Endothelial cell of umbilical vein (primary cell): Measurements from ENCODE around the gene MEGF11. TPM values are rescaled to one million over a fixed set of nuclear protein-coding genes. Genes with fewer than 3 reads are reported as not detected.

Experiments
- BruUV-seq: library from RNA; stranded (reverse); fragments of 400-500 nt; replicated peaks from 2 replicates; lab custom pipeline; 2021; lab: Mats Ljungman, UMichigan
- CTCF ChIA-PET: fragments of 300-600, 350-600 bp; sonication (Branson Sonifier 250); formaldehyde crosslinking; loops from one replicate; lab custom pipeline; 2021; ENCODE audit warnings: antibody characterized with exemption, inconsistent platforms; lab: Charles Lee
- POLR2A ChIA-PET: fragments of 300-600, 350-600 bp; sonication (Branson Sonifier 250); formaldehyde crosslinking; loops from one replicate; lab custom pipeline; 2021; ENCODE audit warnings: antibody characterized with exemption, inconsistent platforms; lab: Charles Lee
- DNase-seq: peaks from one replicate; pipeline ENCODE4 v3.0.0-alpha.2; 2011; ENCODE audit warnings: low read depth, low spot score
- FAIRE-seq: peaks from 2 replicates; lab custom pipeline; 2011; peaks lifted over from hg19 to GRCh38; lab: Jason Lieb, UNC
- H2AFZ ChIP-seq: 2 replicates; pipeline ENCODE4 v1.6.0; 2012; ENCODE audit warnings: low read depth, low read length, control low read depth, inconsistent platforms
- H3K27ac ChIP-seq: 2 replicates; pipeline ENCODE4 v1.5.1; 2011; ENCODE audit warnings: low read depth, mild to moderate bottlenecking, control low read depth, low read length, moderate library complexity; ENCODE audit not compliant: insufficient read depth
- H3K27me3 ChIP-seq, 2 experiments: 2 replicates each; pipeline versions ENCODE4 v1.6.0 to v1.6.1; 2011; ENCODE audit warnings: low read length in 2 of 2, mixed read lengths in 1 of 2; ENCODE audit not compliant: control insufficient read depth in 2 of 2, insufficient read depth in 2 of 2
- H3K36me3 ChIP-seq, 2 experiments: 2 replicates in 1 of 2; 3 replicates in 1 of 2; pipeline ENCODE4 v1.5.1; 2011; ENCODE audit warnings: low read length in 2 of 2, mild to moderate bottlenecking in 1 of 2, moderate library complexity in 1 of 2; ENCODE audit not compliant: control insufficient read depth in 2 of 2, insufficient read depth in 2 of 2; ENCODE audit errors: extremely low read depth in 1 of 2
- H3K4me1 ChIP-seq: 3 replicates; pipeline ENCODE4 v1.5.1; 2011; ENCODE audit warnings: mild to moderate bottlenecking, low read length; ENCODE audit not compliant: control insufficient read depth, insufficient read depth; ENCODE audit errors: extremely low read depth
- H3K4me2 ChIP-seq: 2 replicates; pipeline ENCODE4 v1.6.1; 2011; ENCODE audit warnings: low read length, control low read depth, mixed read lengths; ENCODE audit not compliant: insufficient read depth
- H3K4me3 ChIP-seq, 3 experiments: fragments of 200-600 bp in 1 of 3; sonication (generic), shearing (Covaris generic) in 1 of 3; replicated peaks in 1 of 3; 2 replicates each; pipeline ENCODE4 v1.5.1; 2011 to 2016; ENCODE audit warnings: control low read depth in 3 of 3, low read length in 3 of 3, mild to moderate bottlenecking in 2 of 3, inconsistent platforms in 1 of 3, low read depth in 1 of 3, moderate library complexity in 1 of 3; ENCODE audit not compliant: insufficient read depth in 1 of 3
- H3K79me2 ChIP-seq: 2 replicates; pipeline ENCODE4 v1.6.0; 2012; ENCODE audit warnings: low read length, inconsistent platforms; ENCODE audit not compliant: control insufficient read depth, insufficient read depth
- H3K9ac ChIP-seq: replicated peaks from 2 replicates; pipeline ENCODE3; 2011; ENCODE audit warnings: low read length, control low read depth; ENCODE audit not compliant: insufficient read depth; ENCODE audit errors: extremely low read depth
- H3K9me1 ChIP-seq: replicated peaks from 3 replicates; pipeline ENCODE4 v1.6.0; 2011; ENCODE audit warnings: mild to moderate bottlenecking, low read length; ENCODE audit not compliant: control insufficient read depth, insufficient read depth; ENCODE audit errors: extremely low read depth
- H3K9me3 ChIP-seq: replicated peaks from 2 replicates; pipeline ENCODE4 v1.5.1; 2012; ENCODE audit warnings: low read length, inconsistent platforms; ENCODE audit not compliant: control insufficient read depth, insufficient read depth
- H4K20me1 ChIP-seq: replicated peaks from 2 replicates; pipeline ENCODE3; 2011; ENCODE audit warnings: mild to moderate bottlenecking, low read length; ENCODE audit not compliant: control insufficient read depth, insufficient read depth; ENCODE audit errors: extremely low read depth
- CTCF ChIP-seq, 2 donors: IDR thresholded peaks; 1 replicate in 1 of 2; 2 replicates in 1 of 2; pipeline ENCODE4 v1.5.1; 2011; ENCODE audit warnings: low read length in 2 of 2, mild to moderate bottlenecking in 2 of 2, moderate library complexity in 2 of 2, control low read depth in 1 of 2, inconsistent platforms in 1 of 2, low read depth in 1 of 2; ENCODE audit not compliant: insufficient read depth in 1 of 2; ENCODE audit errors: extremely low read depth in 1 of 2
- EZH2 ChIP-seq: IDR thresholded peaks from 2 replicates; pipeline ENCODE4 v1.6.1; 2012; ENCODE audit warnings: borderline replicate concordance, low read depth, mild to moderate bottlenecking, moderate library complexity, low read length, inconsistent platforms; ENCODE audit not compliant: severe bottlenecking
- FOS ChIP-seq: IDR thresholded peaks from 2 replicates; pipeline ENCODE4 v1.6.1; 2011; ENCODE audit warnings: mild to moderate bottlenecking, low read length, moderate library complexity, borderline replicate concordance; ENCODE audit not compliant: insufficient read depth
- GATA2 ChIP-seq: IDR thresholded peaks from 2 replicates; pipeline ENCODE4 v1.7.0; 2011; ENCODE audit warnings: low read depth, mild to moderate bottlenecking, moderate library complexity, mixed read lengths, low read length; ENCODE audit not compliant: insufficient read length, insufficient read depth
- JUN ChIP-seq: IDR thresholded peaks from 2 replicates; pipeline ENCODE4 v1.6.1; 2011; ENCODE audit warnings: borderline replicate concordance, low read depth; ENCODE audit not compliant: insufficient read length, insufficient read depth
- MYC ChIP-seq: IDR thresholded peaks from one replicate; pipeline ENCODE4 v1.6.1; 2011; ENCODE audit warnings: mild to moderate bottlenecking, low read depth, low read length
- POLR2A ChIP-seq: IDR thresholded peaks from 2 replicates; pipeline ENCODE4 v1.6.1; 2012; ENCODE audit warnings: low read depth, mild to moderate bottlenecking, control low read depth, low read length
- POLR2AphosphoS5 ChIP-seq: IDR thresholded peaks from 2 replicates; pipeline ENCODE4 v1.6.1; 2012; ENCODE audit warnings: low read depth, mild to moderate bottlenecking, control low read depth, low read length, moderate library complexity; ENCODE audit not compliant: insufficient read depth
- dilution Hi-C: fragments of 300-500 bp; cut with MboI; formaldehyde crosslinking; loops from one replicate; pipeline ENCODE4 v1.15.0; 2019; ENCODE audit warnings: low sequenced_read_pairs; ENCODE audit not compliant: extremely low pct_ligation_motif_present
- intact Hi-C: fragments of 100-400 bp; cut with micrococcal nuclease; formaldehyde crosslinking; loops from one replicate; pipeline ENCODE4 v1.10.0; 2022
- polyA plus RNA-seq, 4 experiments: library from polyadenylated mRNA; depleted of rRNA in 3 of 4; stranded (reverse) in 3 of 4; unstranded in 1 of 4; fragments of >200 nt; gene quantifications; 2 replicates each; pipeline versions ENCODE4 v1.2.1 to v1.2.3, GENCODE V29; 2011 to 2012; ENCODE audit warnings: missing spikeins in 1 of 4
- total RNA-seq: library from RNA; stranded (reverse); gene quantifications from 2 replicates; pipeline ENCODE4 v1.2.3, GENCODE V29; 2021
- TF ChIP-seq, protein P1 (sequence below): IDR thresholded peaks from 2 replicates; pipeline ENCODE4 v1.6.1; 2011; ENCODE audit not compliant: insufficient read depth, insufficient read length

MEGF11 gene
- total and polyA plus RNA-seq, 2 donors (not counting 3 experiments of a cell fraction or from before 2014, with no cell fraction given), result not detected

DNA sequence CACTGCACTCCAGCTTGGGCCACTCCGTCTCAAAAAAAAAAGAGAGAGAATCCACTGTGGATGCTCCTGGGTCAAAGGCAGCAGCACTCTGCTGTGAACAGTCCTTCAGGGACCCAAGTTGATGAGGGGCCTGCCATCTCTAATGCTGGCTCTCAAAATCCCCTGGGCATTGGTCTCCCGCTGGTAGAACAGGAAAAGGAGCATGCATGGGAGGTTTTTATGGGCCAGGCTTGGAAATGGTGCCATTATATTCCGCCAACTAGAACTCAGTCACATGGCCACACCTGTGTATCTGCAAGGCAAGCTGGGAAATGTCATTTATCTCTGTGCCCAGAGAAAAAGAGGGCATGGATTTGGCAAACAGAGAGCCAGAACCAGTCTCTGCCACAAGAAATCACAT lies 36.5 kb upstream of the MEGF11 start:
- no peaks in the 10 kb centered on the region for H4K20me1 ChIP-seq
- no peaks in the 10 kb centered on the region for H3K27me3 ChIP-seq
- H3K9me1 ChIP-seq, result no peaks in the 10 kb centered on the region
- ChIA-PET CTCF (no interaction called here), POLR2A (no interaction called here)
- dilution Hi-C loops (no loop called here), intact Hi-C loops (no loop called here)
- no peak for FAIRE-seq
- H2AFZ ChIP-seq, result no peak overlapping the region
- no peak overlapping the region for H3K27ac ChIP-seq
- peaks cover 20% of the 10 kb centered on the region for H3K4me1 ChIP-seq
- H3K9ac ChIP-seq, result no peak overlapping the region
- H3K4me3 ChIP-seq, result no peak overlapping the region
- no peak for DNase-seq
- H3K9me3 ChIP-seq, result no peaks in the 10 kb centered on the region
- H3K36me3 ChIP-seq, result no peaks in the 10 kb centered on the region
- no TSS peak for BruUV-seq
- no peak overlapping the region for H3K4me2 ChIP-seq
- peaks cover under 1% of the 10 kb centered on the region for H3K79me2 ChIP-seq
- no peak for TF ChIP-seq MYC

- FAIRE-seq (no peak), DNase-seq (no peak)
- dilution Hi-C loops (no loop called here), intact Hi-C loops (loop anchor here (10.0 kb wide), 1 partner anchor 374 kb away; no protein-coding TSS in a partner anchor)
- Histone ChIP-seq H3K4me2 (no peak overlapping the region), H3K9ac (no peak overlapping the region), H3K9me1 (no peaks in the 10 kb centered on the region), H3K4me1 (peaks cover 8% of the 10 kb centered on the region), H2AFZ (no peak overlapping the region), H3K4me3 (no peak overlapping the region), H3K36me3 (no peaks in the 10 kb centered on the region), H3K27me3 (no peaks in the 10 kb centered on the region), H3K9me3 (no peaks in the 10 kb centered on the region), H3K79me2 (no peaks in the 10 kb centered on the region), H3K27ac (no peak overlapping the region), H4K20me1 (no peaks in the 10 kb centered on the region)
- ChIA-PET CTCF (interaction anchor here (0.7 to 2.0 kb wide), 7 partner anchors 8 to 678 kb away, joined by 3 to 16 read pairs (median 4); partner anchors contain the start of gene INTS14), POLR2A (no interaction called here)
- TF ChIP-seq POLR2AphosphoS5 (no peak), JUN (no peak), CTCF (IDR thresholded peaks at IDR 0.05; ENCODE audit: extremely low read depth in 1 of 2, insufficient read depth in 1 of 2, low read depth in 1 of 2, low read length in 2 of 2) (no peak), EZH2 (no peak), POLR2A (no peak), GATA2 (no peak), FOS (no peak), MYC (no peak)
- TF ChIP-seq, protein P1, sequence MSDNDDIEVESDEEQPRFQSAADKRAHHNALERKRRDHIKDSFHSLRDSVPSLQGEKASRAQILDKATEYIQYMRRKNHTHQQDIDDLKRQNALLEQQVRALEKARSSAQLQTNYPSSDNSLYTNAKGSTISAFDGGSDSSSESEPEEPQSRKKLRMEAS, result no peak
- no TSS peak for BruUV-seq
These were observed 35.1 kb upstream of the MEGF11 start for GRCh38 chr15:66288551-66289185.
